ENCODE results near the gene CYP20A1.

DNA sequence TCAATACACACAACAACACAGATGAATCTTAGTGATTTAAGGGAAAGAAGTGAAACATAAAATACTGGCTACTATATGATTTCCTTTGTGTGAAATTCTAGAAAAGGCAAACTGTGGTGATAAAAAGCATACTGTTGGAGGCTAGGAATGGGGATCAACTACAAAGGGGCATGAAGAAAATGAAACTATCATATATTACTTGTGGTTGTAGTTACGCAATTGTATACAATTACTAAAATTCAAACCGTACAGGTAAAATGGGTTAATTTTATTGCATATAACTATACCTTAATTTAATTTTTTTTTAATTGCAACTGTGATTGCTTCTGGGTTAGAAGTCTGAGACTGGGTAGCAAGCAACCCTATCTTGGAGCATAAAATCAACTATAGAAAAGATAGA is 47.7 kb downstream of the CYP20A1 start:
- TF ChIP-seq POLR2AphosphoS5 (IDR thresholded peaks at IDR 0.05), result no peak
- TF ChIP-seq, protein P1, sequence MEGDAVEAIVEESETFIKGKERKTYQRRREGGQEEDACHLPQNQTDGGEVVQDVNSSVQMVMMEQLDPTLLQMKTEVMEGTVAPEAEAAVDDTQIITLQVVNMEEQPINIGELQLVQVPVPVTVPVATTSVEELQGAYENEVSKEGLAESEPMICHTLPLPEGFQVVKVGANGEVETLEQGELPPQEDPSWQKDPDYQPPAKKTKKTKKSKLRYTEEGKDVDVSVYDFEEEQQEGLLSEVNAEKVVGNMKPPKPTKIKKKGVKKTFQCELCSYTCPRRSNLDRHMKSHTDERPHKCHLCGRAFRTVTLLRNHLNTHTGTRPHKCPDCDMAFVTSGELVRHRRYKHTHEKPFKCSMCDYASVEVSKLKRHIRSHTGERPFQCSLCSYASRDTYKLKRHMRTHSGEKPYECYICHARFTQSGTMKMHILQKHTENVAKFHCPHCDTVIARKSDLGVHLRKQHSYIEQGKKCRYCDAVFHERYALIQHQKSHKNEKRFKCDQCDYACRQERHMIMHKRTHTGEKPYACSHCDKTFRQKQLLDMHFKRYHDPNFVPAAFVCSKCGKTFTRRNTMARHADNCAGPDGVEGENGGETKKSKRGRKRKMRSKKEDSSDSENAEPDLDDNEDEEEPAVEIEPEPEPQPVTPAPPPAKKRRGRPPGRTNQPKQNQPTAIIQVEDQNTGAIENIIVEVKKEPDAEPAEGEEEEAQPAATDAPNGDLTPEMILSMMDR (IDR thresholded peaks at IDR 0.05), result no peak
- TF ChIP-seq POLR2A (IDR thresholded peaks at IDR 0.05), result no peak
